GM19463 (cell line): ENCODE data around the gene BDNF.
"Not testable (repeated sequence)": the region's sequence is repeated elsewhere in the genome, so short reads cannot be mapped to it uniquely, and the experiment has no call there.

Source experiments
- ATAC-seq: cut with Tn5 transposase; IDR thresholded peaks from one replicate; pipeline ENCODE4 v1.9.1; 2021; ENCODE audit warnings: mild to moderate bottlenecking, moderate library complexity; ENCODE audit not compliant: unreplicated experiment

Gene BDNF

DNA sequence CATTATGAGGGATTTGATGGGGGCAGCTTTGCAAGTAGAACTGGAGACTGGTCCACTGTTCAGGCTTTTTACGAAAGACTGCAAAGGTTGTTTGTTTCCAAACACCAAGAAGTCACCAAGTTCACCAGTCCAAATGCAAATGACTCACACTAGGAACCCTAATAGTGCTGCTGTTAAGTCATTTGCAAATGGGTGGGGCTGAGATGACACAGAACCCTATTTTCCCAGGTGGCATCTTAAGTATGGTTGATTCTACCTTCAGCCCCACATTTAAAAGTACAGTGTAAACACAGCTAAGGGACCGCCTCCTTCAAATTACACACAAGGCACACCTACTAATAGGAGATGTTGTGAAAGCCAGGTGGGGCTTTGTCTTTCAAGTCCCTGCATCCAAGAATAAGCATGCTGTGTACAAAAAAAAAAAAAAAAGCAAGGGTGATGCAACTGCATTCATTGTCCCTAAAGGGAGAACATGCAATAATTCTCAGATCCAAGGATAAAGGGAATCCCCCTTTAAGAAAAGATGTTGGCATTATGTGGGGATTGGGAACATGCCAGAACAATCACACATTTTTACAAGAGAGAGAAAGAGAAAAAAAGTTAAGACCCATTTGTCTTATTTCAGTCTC is 27.3 kb downstream of the BDNF start:
- no peak for ATAC-seq

DNA sequence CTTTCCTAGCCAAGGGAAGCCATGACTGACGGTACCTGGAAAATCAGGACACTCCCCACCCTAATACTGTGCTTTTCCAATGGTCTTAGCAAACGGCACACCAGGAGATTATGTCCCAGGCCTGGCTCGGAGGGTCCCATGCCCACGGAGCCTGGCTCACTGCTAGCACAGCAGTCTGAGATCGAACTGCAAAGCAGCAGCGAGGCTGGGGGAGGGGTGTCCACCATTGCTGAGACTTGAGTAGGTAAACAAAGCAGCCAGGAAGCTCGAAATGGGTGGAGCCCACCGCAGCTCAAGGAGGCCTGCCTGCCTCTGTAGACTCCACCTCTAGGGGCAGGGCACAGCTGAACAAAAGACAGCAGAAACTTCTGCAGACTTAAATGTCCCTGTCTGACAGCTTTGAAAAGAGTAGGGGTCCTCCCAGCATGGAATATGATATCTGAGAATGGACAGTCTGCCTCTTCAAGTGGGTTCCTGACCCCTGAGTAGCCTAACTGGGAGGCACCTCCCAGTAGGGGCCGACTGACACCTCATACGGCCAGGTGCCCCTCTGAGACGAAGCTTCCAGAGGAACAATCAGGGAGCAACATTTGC is 34.6 kb downstream of the BDNF start:
- ATAC-seq, result not testable (repeated sequence)

DNA sequence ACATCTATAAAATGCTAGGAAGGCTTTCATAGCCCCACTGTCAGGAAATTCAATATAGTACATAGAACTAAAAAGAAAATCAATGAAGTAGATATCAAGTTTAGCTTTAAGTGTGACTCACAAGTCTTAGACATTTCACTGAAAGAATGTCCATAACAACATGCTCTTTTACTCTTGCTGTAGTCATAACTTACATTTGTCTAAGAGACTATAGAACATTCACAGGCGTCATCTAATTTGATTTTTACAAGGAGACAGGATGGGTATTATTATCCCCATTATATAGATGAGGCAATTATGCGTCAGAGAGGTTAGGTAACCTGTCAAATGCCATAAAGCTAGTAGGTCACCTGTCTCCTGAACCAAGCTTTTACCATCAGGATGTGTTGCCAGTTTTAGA is 36.9 kb downstream of the BDNF start:
- ATAC-seq, result no peak

DNA sequence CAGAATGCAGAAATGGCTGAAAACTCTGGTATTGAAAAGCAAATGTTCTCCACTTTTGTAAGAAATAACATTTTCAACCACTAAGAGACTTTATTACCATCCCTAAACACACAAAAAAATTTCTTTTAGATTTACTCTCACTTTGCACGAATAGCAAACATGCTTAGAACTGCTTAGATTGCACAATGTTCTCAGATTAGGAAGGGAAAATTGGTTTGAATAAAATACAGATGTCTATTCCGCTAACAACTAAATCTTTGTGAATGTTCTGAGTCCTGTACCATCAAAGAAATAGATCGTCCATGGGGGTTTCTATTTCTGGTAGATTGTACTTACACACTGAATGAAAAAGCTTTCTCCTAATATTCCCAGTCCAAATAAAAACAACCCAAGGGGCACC is 40.1 kb downstream of the BDNF start:
- no peak for ATAC-seq

DNA sequence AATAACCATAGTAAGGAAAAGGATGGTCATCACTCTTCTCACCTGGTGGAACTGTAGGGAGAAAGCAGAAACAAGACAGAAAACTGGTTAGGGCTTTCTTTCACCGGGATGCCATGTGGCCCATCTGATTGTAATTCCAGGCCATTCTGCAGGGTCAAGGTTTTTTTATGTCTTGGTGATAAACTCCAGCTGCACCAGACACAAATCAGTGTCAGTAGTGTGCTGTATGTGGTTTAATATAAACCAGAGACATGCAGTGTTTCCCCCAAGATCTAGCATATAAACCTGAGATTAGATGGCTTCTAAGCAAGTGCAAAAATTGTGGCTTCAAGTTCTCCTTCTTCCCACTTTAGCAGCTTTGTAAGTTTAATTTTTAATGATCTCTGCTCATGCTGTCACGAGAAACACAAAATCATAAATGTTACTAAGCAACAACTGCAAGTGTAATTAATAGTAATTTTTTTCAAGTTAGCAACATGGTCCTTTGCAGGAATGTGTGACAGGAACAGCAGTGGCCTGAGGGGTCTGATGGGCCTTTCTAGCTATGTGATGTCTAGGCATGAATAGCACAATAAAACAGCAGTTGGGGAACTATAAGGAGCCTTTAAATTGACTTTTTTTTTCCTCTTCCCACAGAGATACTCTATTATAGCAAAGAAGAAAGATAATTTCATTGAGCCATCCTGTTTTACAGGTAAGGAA is 41.6 kb downstream of the BDNF start:
- ATAC-seq, result no peak

DNA sequence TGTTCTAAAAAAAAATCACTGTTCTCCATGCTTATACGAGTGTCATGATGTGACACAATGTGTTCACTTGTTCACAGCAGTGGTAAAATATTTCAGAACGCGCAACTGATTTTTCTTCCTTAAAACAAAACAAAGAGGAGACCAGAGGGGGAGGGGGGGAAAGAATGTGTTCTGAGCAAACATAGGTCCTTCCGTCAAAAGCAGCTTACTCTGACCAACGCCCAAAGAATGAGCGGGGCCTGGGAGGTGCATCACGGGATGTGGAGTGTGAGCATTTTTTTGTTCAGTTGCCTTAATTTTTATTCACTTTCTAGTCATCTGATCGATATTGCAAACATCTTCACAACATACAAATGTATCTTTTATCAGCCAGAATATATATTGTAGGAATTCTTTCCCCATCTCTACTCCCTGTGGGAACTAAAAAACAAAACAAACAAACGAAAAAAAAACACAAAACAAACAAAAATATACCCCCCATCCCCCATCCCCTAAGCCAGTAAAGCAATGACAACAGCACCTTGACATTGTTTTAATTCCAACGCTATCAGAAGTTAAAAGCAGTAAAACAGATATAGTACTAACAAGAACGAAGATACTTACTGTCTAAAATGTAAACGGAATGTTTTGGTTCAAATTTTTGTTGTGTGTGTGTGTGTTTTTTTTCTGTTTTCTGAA is 43.3 kb downstream of the BDNF start:
- ATAC-seq, result no peak

DNA sequence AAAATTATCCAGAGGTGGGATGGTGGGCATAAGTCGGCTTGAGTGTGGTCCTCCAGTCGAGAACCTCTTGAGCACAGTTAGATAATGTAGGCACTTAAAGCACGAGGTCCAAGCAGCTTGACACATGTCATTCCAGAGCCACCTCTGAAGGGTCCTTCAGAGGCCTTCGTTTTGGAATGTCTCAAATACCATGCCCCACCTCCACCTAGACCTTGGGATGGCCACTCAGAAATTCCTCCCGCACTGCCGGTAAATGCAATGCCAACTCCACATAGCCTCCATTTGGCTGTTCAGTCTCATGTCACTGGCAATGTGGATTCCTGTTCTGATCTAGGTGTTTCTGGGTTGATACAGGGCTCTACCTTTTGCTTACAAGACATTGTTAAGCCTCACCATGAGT is 43.9 kb downstream of the BDNF start:
- ATAC-seq, result no peak

DNA sequence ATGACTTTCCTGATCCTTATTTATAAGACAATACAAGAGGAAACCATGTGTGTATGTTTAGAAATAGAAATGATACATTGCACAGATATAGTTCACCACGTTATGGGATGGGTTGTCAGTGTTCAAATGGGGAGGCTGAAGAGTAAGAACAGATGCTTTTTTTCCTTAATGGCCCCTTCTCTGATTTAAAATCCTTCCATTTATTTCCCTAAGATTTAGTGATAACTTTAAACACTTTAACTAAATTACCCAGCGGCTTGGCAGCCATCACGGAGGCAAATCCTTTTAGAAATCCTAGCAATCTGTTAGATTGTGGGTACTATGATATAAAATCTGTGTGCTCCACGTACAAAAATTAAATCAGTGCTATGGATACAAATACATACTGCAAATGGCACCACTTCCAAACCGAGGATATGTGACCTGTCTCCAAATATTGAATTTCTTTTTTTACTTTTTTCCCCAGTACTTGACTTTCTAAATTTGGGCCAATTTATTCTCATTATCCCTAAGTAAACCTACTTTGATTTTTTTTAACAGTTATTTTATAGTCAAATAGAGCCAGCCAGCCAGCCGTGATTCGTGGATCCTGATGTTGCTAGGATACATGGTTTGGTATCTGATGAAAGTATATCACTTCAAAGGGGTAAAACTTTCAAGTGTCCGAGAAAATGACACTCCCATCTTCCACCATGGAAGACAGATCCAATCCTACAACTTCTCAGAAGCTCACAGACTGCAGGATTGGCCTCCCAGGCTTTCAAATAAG is 46.1 kb downstream of the BDNF start:
- no peak for ATAC-seq

DNA sequence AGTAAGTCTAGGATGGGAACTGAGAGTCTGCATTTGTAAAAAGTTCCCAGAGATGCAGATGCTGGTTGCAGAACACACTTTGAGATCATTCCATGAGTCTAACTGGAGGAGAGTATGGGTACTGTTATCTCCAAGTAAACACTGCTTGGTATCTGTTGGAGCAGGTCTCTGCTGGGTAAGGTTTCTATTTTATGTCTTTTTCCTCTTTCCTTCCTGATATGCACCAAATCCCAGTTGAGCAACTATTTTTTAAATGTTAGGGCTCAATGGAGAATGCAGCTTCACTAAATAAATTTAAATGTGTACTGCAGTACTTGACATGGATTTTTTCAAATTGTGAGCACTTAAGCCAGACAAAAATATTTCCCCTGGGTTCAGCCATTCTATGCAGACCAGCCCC is 48.5 kb downstream of the BDNF start:
- no peak for ATAC-seq

DNA sequence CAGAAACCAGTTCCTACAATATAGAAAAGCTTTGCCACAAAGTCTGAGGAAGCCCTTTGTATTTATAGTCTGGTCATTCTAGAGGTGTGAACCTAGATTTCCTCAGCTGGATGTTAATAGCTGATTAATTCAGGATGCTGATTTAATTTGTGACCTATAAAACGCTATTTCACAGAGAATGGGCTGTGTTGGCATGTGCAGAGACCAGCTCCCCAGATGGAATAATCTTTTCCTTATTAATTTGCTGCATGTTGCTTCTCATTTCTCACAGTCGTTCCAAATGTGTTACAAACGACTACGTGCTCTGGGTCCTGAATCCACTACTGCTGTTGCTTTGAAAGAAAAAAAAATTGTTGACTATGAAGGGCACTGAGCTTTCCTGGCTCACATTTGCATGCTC is 49.3 kb downstream of the BDNF start:
- no peak for ATAC-seq

DNA sequence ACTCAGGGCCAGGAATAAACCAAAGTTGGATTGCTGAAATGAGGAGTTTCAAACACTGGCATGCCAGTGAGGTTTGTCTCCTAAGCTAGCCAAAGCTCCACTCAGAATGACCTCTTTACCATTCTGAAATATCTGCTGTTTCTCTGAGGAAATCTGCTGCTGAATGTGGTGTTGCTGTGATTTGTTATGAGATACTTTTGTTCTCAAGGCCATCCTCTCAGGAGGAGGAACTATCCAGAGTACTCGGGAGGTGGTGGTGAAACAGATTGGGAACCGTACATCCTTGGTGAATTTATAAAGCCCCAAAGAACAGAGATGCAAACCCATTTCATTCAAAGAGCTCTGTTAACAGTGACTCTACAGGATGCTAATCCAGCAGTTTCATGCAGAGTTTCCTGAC is 50.5 kb downstream of the BDNF start:
- no peak for ATAC-seq

DNA sequence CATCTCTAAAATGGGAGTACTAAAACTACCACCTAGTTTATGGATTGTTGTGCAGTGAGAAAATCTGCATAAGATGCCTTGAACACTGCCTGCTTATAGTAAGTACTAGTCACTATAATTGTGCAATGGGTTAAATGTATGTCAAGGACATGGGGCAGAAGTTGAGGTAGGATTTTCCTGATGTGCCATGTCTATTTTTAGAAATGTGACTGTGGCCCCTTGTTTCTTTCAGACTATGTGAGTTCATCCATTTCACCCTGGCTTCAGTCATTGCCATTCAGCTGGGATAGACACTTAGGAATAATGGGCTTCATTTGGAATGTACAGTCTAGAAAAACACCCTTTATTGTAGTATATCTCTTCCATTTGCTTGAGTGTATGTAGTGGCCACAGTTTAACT is 51.4 kb downstream of the BDNF start:
- ATAC-seq, result no peak

DNA sequence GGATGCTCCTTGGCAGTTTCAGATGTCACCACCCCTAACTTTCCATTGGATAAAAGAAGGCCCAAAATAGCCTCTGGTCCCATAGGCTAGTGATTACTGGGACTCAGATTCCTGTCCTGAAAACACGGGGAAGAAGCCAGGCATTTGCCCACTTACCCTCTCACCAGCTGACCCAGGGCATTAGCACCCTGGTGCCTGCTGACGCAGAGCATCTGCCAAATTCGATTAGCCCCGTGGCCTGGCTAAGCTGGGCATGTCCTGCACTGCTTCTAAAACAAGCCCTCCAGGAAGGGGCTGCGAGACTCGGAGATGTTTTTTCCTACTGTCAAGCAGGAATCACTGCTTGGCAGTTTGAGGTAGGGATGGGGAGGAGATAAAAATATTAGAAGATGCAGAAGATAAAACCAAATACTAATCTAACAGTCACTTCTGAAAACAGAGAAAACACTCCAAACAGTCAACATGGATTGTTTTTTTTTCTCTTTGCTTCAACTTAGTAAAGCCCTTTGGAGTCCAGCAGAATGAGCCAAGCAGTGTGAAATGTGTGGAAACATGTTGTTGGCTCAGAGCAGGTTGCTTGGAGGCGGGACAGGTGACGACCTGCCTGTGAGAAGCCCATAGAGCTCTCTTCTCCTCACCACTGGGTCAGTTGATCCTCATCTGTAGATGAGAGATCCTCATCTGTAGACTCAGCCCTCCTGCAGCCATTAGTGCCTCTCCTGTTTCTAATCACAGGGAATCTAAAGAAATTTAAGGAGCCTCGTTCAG is 54.0 kb downstream of the BDNF start:
- ATAC-seq, result no peak

DNA sequence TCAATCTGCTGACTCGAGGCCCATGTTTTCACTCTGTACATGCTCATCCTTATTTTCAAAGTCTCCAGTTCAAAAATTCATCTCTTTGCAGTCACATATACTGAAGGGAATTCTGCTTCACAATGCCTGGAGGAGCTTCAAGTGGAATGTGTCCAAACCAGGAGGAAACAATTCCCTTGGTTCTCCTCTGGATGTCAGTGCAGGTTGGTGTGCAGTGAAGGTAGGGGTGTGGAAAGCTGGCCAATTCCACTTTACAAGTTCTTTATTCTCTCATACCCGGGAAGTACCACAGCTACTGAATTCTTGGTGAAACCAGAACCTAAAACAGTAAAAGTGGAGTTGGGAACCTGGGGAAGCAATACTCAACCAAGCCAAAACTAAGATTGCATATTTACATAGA is 57.3 kb downstream of the BDNF start:
- no peak for ATAC-seq

DNA sequence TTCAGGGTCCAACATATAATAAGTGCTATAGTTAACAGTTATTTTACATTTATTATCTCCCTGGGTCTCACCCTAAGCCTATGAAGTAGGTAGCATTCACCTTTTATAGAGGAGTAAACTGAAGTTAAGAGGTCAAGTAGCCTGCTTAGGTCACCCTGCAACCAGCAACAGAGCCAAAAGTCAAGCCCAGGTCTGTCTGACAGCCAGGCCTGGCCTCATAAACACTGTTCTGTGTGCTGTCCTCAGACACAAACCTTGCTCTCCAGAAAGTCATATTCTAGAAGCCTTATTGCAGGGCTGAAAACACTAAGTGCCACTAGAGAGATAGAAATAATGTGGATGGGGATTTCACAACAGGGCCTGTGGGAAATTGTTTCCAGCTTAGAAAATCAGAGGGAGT is 59.3 kb downstream of the BDNF start:
- ATAC-seq, result no peak

DNA sequence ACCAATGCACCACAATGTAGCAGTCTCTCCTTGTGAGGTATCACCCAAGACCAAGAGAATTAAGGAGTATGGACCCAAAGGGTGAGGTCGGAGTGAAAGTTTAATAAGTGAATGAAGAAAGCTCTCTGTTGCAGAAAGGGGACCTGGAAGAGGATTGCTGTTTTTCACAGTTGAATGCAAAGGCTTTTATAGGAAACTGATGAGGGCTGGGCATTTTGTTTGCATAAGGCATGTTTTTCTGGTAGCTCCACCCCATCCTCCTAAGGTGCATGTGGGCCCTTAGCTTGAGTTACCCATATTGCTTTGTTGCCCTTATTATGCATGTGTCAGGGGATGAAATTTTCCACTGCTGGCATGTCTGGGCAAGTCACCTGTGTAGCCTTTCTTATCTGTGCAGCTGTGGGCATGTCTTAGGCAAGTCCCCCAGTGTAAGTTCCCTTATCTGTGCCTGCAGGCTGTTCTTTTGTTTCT is 64.7 kb downstream of the BDNF start:
- ATAC-seq, result no peak

DNA sequence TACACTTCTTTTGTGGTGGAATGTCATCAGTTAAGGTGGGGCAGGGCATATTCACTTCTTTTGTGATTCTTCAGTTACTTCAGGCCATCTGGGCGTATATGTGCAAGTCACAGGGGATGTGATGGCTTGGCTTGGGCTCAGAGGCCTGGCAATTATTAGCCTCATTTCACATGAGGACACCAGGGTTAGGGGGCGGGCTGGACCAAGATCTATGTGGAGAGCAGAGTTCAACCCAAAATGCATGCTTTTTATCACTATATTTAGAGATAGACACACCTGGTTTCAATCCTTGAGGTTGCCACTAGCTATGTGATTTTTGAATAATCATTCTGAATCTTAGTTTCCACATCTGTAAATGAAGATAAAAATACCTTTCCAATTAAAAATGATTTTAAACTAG is 65.5 kb downstream of the BDNF start:
- not testable (repeated sequence) for ATAC-seq

DNA sequence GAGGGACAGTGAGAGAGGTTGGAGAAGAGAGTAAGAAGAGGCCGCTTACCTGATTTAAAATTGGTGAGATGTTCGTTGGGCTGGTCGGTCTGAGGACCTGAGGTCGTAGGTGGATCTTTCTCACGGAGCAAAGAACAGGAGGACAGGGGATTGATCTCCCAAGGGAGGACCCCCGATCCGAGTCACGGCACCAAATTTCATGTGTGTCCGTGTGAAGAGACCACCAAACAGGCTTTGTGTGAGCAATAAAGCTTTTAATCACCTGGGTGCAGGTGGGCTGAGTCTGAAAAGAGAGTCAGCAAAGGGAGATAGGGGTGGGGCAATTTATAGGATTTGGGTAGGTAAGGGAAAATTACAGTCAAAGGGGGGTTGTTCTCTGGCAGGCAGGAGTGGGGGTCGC is 66.0 kb downstream of the BDNF start:
- not testable (repeated sequence) for ATAC-seq

DNA sequence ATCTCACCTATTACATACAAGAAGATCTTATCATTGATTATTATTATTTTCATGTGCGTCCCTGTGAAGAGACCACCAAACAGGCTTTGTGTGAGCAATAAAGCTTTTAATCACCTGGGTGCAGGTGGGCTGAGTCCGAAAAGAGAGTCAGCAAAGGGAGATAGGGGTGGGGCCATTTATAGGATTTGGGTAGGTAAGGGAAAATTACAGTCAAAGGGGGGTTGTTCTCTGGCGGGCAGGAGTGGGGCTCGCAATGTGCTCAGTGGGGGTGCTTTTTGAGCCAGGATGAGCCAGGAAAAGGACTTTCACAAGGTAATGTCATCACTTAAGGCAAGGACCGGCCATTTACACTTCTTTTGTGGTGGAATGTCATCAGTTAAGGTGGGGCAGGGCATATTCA is 71.2 kb downstream of the BDNF start:
- ATAC-seq, result not testable (repeated sequence)

DNA sequence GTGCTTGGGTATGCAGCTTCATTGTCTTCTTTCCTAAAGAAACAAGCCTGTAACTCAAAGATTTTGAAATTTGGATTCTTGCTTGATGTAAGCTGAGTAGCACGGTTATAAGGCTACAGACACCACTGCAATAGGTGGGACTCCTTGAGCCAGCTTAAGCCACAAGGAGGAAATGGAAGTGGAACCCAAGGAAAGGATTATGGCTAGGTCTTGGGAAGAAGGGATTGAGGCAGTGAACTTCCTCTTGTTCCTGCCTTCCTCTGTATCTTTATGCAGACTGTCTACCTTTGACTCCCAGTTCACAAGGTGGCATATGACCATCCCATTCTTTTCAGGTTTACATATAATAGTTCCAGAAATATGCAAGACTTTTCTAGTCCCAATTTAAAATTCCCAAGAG is 72.3 kb downstream of the BDNF start:
- ATAC-seq, result no peak
